Stimulated activated CD4-positive, alpha-beta T cell treated with anti-CD3 and anti-CD28 coated beads, Interleukin-4, amount 100 ng/mL, for 4 hours (primary cell): ENCODE data around the gene MEF2A.

Source experiments
- DNase-seq, 2 experiments: peaks; one replicate each; pipeline ENCODE4 v3.0.0-alpha.2; 2020

Gene MEF2A

GRCh38 chr15:99606646-99607045 lies 40.9 kb downstream of the MEF2A start:
- no peak for DNase-seq

GRCh38 chr15:99613481-99613880 lies 47.7 kb downstream of the MEF2A start:
- no peak for DNase-seq

DNA sequence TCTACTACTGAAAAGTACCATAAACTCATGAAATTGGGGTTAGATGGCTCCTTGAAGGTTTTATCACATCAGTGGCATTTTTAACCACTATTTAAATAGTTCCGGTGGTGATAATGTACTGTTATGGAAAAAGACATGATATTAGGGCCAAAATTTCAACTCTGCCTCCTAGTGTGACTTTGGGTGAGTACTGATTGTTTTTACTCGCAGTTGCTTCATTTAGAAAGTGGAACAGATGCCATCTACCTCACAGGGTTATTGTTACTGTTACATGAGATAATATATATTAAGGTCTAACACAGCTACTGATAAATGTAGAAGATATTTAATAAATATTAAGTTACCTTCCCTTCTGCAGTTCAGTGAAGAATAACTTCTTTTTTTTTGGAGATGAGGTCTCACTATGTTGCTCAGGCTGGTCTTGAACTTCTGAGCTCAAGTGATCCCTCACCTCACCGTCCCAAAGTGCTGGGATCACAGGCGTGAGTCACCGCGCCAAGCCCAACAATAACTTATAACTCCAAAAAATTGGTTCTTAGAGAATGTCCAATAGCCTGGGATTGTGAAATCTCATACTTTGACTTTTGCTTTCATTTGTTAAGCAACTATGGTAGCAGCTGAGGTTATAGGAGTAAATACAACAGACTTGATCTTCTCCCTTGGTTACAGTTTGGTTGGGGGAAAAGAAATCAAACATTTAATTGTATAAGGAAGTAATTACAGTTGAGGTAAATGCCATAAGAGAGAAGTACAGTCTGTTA lies 48.3 kb downstream of the MEF2A start:
- DNase-seq = no peak

GRCh38 chr15:99614749-99615288 lies 49.0 kb downstream of the MEF2A start:
- no peak for DNase-seq

GRCh38 chr15:99615460-99615859 lies 49.7 kb downstream of the MEF2A start:
- DNase-seq = no peak

GRCh38 chr15:99616129-99616528 lies 50.3 kb downstream of the MEF2A start:
- no peak for DNase-seq

GRCh38 chr15:99616773-99617342 lies 51.1 kb downstream of the MEF2A start:
- DNase-seq = no peak

GRCh38 chr15:99618941-99619411 lies 53.2 kb downstream of the MEF2A start:
- DNase-seq = no peak

- DNase-seq = no peak
These were observed 53.9 kb downstream of the MEF2A start for GRCh38 chr15:99619712-99620111.

GRCh38 chr15:99620178-99620577 lies 54.4 kb downstream of the MEF2A start:
- no peak for DNase-seq

- no peak for DNase-seq
These were observed 56.0 kb downstream of the MEF2A start for GRCh38 chr15:99621767-99622166.

GRCh38 chr15:99628374-99629001 lies 62.7 kb downstream of the MEF2A start:
- DNase-seq = no peak

GRCh38 chr15:99630607-99631131 lies 64.9 kb downstream of the MEF2A start:
- no peak for DNase-seq

DNA sequence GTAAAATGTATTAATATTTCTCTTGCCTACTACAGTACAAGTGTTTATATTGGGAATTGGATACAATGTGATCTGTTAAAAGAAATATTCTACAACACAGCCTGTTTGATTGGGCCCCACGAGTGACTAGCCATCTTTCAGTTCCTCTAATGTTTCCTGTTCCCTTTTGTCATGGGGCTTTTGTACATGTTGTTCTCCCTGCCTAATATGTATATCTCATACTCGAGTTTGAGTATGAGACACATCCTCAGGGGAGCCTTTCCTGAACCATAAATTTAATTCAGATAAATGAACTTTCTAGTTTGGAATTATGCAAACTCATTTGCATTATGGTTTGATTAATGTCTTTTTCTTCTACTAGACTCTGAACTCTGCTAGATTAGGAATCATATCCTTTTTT lies 65.5 kb downstream of the MEF2A start:
- no peak for DNase-seq

DNA sequence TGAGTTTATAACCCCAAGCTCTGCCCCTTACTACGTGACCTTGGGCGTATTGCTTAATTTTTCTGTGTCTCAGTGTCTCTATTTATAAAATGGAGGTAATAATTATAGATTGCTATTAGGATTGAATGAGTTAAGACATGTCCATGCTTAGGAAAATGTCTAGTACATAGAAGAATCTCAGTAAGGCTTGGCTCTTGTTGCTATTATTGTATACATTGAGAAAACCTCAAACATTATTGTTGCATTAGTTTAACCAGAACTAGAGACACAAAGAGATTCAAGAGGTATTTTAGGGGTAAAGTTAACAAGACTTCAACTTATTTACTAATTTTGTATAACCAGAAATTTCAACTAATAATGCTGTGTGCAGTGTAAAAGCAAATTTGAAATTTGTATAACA lies 66.7 kb downstream of the MEF2A start:
- DNase-seq = no peak

GRCh38 chr15:99633655-99634054 lies 67.9 kb downstream of the MEF2A start:
- DNase-seq = no peak

GRCh38 chr15:99634576-99634975 lies 68.8 kb downstream of the MEF2A start:
- DNase-seq = no peak

DNA sequence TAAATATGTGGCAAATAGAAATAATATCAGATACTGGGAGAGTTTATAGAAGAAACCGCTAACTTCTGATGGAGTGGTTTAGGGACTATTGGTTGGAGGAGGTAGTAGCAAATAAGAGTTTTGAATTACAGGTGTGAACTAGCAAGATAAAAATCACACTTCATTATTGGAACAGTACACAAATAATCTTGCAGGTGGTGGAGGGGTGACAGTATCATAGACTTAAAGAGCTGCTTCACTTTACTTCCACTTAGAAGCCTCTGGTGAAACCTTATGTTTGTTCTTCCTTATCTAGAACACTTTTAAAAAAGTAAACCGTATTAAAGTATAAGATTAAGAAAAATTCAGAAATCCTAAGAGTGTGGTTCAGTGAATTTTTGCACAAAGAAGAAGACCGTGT lies 69.4 kb downstream of the MEF2A start:
- no peak for DNase-seq

GRCh38 chr15:99635794-99636193 lies 70.0 kb downstream of the MEF2A start:
- no peak for DNase-seq

DNA sequence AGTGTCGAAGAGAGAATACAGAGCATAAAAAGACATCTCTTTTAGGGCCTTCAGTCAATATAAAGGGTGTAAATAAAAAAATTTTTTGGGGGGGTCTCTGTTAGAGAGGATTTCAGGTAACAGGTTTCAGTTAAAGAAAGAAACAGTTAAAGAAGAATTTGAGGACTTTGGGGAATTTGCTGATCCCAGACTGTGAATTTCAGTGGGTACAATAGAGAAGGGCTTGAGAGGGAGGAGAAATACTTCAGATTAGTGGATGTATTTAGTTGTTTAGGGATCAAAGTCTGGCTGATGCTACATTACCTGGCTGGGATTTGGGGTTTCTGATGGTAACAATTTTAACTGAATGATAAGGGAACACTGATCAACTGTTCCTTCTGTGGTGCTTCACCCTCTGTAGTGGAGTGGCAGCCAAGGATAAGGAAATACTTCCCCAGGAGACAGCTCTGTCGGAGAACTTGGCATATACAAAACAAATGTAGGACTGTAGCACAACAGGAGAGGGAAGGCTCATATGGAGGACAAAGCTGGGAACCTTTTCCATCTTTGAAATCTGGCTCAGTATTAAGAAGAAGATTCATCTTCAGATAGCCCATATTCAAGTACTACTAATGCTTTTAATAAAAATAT lies 79.2 kb downstream of the MEF2A start:
- no peak for DNase-seq

DNA sequence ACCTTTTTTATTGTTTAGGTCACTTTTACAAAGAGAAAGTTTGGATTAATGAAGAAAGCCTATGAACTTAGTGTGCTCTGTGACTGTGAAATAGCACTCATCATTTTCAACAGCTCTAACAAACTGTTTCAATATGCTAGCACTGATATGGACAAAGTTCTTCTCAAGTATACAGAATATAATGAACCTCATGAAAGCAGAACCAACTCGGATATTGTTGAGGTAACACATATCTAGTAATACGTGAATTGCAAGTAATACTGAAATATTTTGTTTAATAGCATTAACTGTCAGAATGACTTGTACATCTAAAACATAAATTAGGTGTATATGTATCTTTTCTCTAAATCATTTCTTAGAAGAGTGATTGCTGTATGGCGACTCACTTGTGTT lies 79.8 kb downstream of the MEF2A start:
- DNase-seq = no peak

DNA sequence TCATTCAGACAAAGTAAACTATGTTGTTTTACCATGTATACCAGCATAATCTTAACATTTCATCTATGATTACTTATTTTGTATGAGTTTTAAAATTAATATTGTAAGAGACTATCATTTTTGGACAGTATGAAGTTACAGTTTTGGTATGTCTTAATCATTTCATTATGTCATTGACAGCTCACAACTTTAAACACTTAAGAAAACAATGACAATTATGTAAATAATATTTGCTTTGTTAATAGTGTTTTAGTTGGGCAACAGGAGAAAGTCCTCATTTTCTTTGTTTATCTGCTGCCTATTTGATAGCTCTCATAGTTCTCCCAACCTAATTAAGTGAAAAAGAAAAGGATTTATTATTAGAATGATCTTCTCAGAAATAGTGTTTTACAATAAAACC lies 80.2 kb downstream of the MEF2A start:
- DNase-seq = no peak
